ENCODE results near the gene PCBP3.

GRCh38 chr21:45977396-45977795 is 333.9 kb downstream of the PCBP3 start:
- TF ChIP-seq, protein P1, sequence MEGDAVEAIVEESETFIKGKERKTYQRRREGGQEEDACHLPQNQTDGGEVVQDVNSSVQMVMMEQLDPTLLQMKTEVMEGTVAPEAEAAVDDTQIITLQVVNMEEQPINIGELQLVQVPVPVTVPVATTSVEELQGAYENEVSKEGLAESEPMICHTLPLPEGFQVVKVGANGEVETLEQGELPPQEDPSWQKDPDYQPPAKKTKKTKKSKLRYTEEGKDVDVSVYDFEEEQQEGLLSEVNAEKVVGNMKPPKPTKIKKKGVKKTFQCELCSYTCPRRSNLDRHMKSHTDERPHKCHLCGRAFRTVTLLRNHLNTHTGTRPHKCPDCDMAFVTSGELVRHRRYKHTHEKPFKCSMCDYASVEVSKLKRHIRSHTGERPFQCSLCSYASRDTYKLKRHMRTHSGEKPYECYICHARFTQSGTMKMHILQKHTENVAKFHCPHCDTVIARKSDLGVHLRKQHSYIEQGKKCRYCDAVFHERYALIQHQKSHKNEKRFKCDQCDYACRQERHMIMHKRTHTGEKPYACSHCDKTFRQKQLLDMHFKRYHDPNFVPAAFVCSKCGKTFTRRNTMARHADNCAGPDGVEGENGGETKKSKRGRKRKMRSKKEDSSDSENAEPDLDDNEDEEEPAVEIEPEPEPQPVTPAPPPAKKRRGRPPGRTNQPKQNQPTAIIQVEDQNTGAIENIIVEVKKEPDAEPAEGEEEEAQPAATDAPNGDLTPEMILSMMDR (IDR thresholded peaks at IDR 0.05; ENCODE audit: insufficient read depth, low read length) = no peak
- TF ChIP-seq, protein P2, sequence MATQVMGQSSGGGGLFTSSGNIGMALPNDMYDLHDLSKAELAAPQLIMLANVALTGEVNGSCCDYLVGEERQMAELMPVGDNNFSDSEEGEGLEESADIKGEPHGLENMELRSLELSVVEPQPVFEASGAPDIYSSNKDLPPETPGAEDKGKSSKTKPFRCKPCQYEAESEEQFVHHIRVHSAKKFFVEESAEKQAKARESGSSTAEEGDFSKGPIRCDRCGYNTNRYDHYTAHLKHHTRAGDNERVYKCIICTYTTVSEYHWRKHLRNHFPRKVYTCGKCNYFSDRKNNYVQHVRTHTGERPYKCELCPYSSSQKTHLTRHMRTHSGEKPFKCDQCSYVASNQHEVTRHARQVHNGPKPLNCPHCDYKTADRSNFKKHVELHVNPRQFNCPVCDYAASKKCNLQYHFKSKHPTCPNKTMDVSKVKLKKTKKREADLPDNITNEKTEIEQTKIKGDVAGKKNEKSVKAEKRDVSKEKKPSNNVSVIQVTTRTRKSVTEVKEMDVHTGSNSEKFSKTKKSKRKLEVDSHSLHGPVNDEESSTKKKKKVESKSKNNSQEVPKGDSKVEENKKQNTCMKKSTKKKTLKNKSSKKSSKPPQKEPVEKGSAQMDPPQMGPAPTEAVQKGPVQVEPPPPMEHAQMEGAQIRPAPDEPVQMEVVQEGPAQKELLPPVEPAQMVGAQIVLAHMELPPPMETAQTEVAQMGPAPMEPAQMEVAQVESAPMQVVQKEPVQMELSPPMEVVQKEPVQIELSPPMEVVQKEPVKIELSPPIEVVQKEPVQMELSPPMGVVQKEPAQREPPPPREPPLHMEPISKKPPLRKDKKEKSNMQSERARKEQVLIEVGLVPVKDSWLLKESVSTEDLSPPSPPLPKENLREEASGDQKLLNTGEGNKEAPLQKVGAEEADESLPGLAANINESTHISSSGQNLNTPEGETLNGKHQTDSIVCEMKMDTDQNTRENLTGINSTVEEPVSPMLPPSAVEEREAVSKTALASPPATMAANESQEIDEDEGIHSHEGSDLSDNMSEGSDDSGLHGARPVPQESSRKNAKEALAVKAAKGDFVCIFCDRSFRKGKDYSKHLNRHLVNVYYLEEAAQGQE (IDR thresholded peaks at IDR 0.05; ENCODE audit: insufficient replicate concordance, low read depth) = no peak
- no peak for TF ChIP-seq POLR2AphosphoS5 (IDR thresholded peaks at IDR 0.05; ENCODE audit: low read depth)
- no peak for TF ChIP-seq SPI1 (IDR thresholded peaks at IDR 0.05; ENCODE audit: borderline replicate concordance, low read depth)
